ENCODE results near the gene CCNO.

CCNO gene

GRCh38 chr5:55211184-55211874 lies 22.1 kb downstream of the CCNO start:
- no peaks in the 10 kb centered on the region for H3K9me3 Mint-ChIP-seq
- H3K27me3 Mint-ChIP-seq = peaks cover 34% of the 10 kb centered on the region
- peaks cover 5% of the 10 kb centered on the region for H3K4me1 Mint-ChIP-seq (ENCODE audit: low read depth)
- intact Hi-C loops (cut with micrococcal nuclease) = no loop called here
- H3K4me3 Mint-ChIP-seq = no peak overlapping the region
- H3K27ac Mint-ChIP-seq = no peak overlapping the region
- H3K36me3 Mint-ChIP-seq (ENCODE audit: low read depth) = no peaks in the 10 kb centered on the region

GRCh38 chr5:55205001-55205400 lies 28.4 kb downstream of the CCNO start:
- H3K4me1 Mint-ChIP-seq (ENCODE audit: low read depth) = peaks cover 5% of the 10 kb centered on the region
- intact Hi-C loops (cut with micrococcal nuclease) = no loop called here
- H3K36me3 Mint-ChIP-seq (ENCODE audit: low read depth) = no peaks in the 10 kb centered on the region
- H3K27me3 Mint-ChIP-seq = peaks cover 32% of the 10 kb centered on the region
- H3K4me3 Mint-ChIP-seq = no peak overlapping the region
- no peaks in the 10 kb centered on the region for H3K9me3 Mint-ChIP-seq
- no peak overlapping the region for H3K27ac Mint-ChIP-seq

- no peak overlapping the region for H3K27ac Mint-ChIP-seq
- H3K9me3 Mint-ChIP-seq = no peaks in the 10 kb centered on the region
- intact Hi-C loops (cut with micrococcal nuclease) = no loop called here
- H3K4me3 Mint-ChIP-seq = no peak overlapping the region
- H3K4me1 Mint-ChIP-seq (ENCODE audit: low read depth) = peaks cover 4% of the 10 kb centered on the region
- no peaks in the 10 kb centered on the region for H3K36me3 Mint-ChIP-seq (ENCODE audit: low read depth)
- H3K27me3 Mint-ChIP-seq = peaks cover 45% of the 10 kb centered on the region
Measured at GRCh38 chr5:55191165-55191564, 42.2 kb downstream of the CCNO start.

- H3K4me1 Mint-ChIP-seq (ENCODE audit: low read depth) = peaks cover 4% of the 10 kb centered on the region
- H3K4me3 Mint-ChIP-seq = no peak overlapping the region
- H3K27me3 Mint-ChIP-seq = peaks cover 52% of the 10 kb centered on the region
- no peaks in the 10 kb centered on the region for H3K36me3 Mint-ChIP-seq (ENCODE audit: low read depth)
- no peaks in the 10 kb centered on the region for H3K9me3 Mint-ChIP-seq
- H3K27ac Mint-ChIP-seq = no peak overlapping the region
- intact Hi-C loops (cut with micrococcal nuclease) = no loop called here
Measured at GRCh38 chr5:55188656-55189540, 44.5 kb downstream of the CCNO start.

GRCh38 chr5:55187370-55187769 lies 46.0 kb downstream of the CCNO start:
- Mint-ChIP-seq H3K27ac (no peak overlapping the region), H3K4me3 (no peak overlapping the region)

More at GRCh38 chr5:55187370-55187769, 46.0 kb downstream of the CCNO start:
- Mint-ChIP-seq H3K36me3 (ENCODE audit: low read depth) (no peaks in the 10 kb centered on the region), H3K4me1 (ENCODE audit: low read depth) (peaks cover 4% of the 10 kb centered on the region), H3K27me3 (peaks cover 43% of the 10 kb centered on the region), H3K9me3 (no peaks in the 10 kb centered on the region)
- intact Hi-C loops (cut with micrococcal nuclease) = no loop called here
